HG03342 (cell line): Measurements from ENCODE around the gene RASGRF1.
"Not testable (repeated sequence)": the region's sequence is repeated elsewhere in the genome, so short reads cannot be mapped to it uniquely, and the experiment has no call there.

ENCODE experiments used
- ATAC-seq: cut with Tn5 transposase; IDR thresholded peaks from one replicate; pipeline ENCODE4 v1.9.1; 2021; ENCODE audit warnings: mild to moderate bottlenecking, moderate library complexity; ENCODE audit not compliant: unreplicated experiment

The RASGRF1 gene

GRCh38 chr15:79016527-79017170 is 73.9 kb downstream of the RASGRF1 start:
- no peak for ATAC-seq

- no peak for ATAC-seq
Observed at GRCh38 chr15:79015416-79015815, 75.2 kb downstream of the RASGRF1 start.

GRCh38 chr15:79010278-79010677 is 80.3 kb downstream of the RASGRF1 start:
- ATAC-seq, result no peak

GRCh38 chr15:79009379-79009778 is 81.2 kb downstream of the RASGRF1 start:
- no peak for ATAC-seq

DNA sequence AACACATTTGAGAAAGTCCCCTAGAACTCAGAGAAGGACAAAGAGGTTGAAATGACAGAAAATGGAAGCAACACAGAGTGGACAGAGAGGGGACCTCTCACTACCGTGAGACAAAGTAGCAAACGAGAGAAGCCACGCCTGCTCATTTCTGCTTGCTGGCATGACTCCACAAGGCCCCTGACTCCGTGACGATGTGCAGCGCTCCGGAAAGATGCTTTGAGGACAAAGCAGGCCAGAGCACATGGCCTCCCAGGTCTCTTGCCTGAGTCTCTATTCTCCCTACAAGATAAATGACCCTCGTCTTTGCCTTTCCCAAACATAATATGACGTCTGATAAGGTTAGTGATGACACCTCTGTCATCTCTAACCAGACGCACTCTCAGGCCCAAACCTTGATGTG is 81.9 kb downstream of the RASGRF1 start:
- ATAC-seq, result no peak

DNA sequence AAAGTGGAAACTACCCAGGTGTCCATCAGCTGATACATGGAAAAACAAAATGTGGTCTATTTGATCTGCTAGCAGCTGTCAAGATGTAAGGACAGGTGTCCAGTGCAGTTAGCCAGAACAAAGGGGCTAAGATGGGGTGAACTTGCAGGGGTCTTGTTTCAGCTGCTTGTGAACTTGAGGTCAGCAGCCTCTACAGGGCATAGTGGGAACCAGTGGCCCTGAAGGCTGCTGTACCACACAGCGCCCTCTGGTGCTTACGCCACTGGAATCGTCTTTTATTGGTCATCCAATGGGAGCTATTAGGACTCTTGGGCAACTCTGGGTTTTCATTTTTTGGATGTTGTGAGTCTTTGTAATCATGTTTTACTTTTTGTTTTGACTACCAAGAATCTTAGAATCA is 83.5 kb downstream of the RASGRF1 start:
- ATAC-seq, result no peak

- no peak for ATAC-seq
Observed at GRCh38 chr15:79006071-79006470, 84.5 kb downstream of the RASGRF1 start.

GRCh38 chr15:79004336-79004735 is 86.2 kb downstream of the RASGRF1 start:
- peak; percentile 90 for ATAC-seq

GRCh38 chr15:79003896-79004295 is 86.7 kb downstream of the RASGRF1 start:
- no peak for ATAC-seq

- ATAC-seq, result no peak
Observed at GRCh38 chr15:79003301-79003700, 87.3 kb downstream of the RASGRF1 start.

- no peak for ATAC-seq
Observed at GRCh38 chr15:79002581-79002980, 88.0 kb downstream of the RASGRF1 start.

DNA sequence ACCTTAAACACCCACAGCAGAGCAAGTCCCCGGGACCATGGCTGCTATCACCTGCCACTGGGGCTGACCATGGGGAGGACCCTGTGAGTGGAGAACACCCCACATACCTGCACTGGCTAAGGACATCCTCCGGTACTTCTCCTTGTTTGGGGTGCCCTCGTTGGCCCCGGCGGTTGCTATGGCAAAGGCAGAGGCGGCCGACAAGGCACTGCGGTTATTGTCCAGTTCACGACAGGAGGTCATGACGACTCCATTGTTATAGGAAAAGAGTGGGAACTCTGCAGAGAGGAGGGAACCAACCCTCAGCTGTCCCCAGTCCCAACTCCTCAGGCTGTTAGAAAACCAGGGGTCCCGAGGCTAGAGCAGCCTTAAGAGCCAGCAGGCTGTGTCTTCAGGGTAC is 90.9 kb downstream of the RASGRF1 start:
- no peak for ATAC-seq

DNA sequence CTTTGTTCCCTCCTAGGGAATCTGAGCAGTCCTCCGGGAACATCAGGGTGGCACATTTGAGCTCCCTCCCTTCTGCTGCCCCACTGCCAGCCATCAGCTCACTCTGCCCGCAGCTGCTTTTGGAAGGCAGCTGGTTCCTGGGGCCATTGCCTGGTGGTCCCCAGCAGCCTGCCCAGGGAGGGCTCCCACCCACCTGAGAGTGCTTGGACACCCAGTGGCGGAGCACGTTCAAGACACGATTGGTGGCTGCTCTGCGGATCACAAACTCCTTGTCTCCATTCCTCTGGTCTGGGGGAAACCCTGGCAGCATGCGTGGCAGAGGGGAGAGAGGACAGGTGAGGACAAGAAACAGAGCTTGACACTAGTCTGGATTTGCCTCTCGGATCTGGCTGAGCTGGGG is 92.1 kb downstream of the RASGRF1 start:
- no peak for ATAC-seq

DNA sequence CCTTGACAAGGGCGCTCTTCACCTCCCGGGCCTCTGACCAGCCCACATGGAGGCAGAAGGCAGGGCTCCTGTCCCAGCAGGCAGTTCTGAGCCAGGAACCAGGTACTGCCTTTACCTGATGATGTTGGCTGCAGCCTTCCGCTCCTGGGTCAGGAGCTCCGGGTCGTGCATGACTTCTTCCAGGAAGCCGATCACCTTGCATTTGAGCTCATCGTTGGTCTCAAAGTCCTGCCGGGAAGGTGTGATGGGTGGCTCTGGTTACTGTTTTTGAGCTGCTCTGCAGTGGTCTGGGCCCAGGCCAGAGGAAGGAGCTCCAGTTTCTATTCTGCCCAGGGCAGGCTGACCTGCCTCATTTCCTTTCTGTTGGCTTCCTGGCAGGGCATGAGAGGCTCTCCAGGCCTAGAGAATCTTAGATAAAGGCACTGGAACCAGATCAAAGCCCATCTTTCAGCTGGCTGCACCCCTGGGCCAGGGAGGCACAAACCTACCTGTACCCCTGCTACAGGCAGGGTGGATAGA is 92.5 kb downstream of the RASGRF1 start:
- ATAC-seq, result no peak

GRCh38 chr15:78996894-78997275 is 93.7 kb downstream of the RASGRF1 start:
- ATAC-seq, result no peak

GRCh38 chr15:78995921-78996893 is 94.4 kb downstream of the RASGRF1 start:
- ATAC-seq, result no peak

DNA sequence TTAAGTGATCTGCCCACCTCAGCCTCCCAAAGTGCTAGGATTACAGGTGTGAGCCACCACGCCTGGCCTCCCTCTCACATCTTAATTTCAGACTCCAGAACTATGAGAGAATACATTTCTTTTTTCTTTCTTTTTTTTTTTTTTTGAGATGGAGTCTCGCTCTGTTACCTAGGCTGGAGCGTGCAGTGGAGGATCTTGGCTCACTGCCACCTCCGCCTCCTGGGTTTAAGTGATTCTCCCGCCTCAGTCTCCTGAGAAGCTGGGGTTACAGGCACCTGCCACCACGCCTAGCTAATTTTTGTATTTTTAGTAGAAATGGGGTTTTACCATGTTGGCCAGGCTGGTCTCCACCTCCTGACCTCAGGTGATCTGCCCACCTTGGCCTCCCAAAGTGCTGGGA is 95.4 kb downstream of the RASGRF1 start:
- ATAC-seq, result not testable (repeated sequence)

DNA sequence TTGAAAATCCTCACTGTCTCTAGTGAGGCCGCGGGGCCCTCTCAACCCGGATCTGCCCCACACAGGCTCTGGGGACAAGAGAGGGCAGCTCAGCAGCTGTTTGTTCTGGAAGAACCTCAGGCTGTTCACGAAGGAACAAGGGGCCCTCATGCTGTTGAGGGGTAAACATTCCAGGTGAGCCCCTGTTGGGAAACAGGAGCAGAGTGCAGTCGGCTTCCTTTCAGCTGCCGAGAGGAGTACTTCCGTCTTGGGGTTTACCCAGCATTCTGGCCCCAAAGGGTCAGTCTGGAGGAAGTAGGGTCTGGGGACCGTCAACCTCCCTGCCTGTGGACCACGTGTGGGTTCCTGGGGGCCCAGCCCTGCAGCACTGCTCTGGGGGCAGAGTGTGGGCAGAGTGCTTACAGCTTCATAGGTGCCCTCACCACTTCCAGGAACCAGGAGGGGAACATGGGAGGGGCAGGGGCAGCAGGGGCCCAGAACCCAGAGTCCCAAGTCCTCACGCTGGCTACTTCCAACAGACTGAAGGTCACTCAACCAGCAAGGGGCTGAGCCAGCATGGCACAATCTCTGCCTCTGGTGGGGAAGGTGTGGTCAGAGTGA is 96.5 kb downstream of the RASGRF1 start:
- no peak for ATAC-seq

- no peak for ATAC-seq
Observed at GRCh38 chr15:78993257-78993930, 97.2 kb downstream of the RASGRF1 start.

GRCh38 chr15:78992416-78993256 is 97.9 kb downstream of the RASGRF1 start:
- no peak for ATAC-seq
